ENCODE results near the gene C11orf16. TPM values are rescaled to one million over a fixed set of nuclear protein-coding genes. Genes with fewer than 3 reads are reported as not detected.
A peak's percentile ranks its signal among the peaks of the same experiment; 100 is the strongest.

Gene C11orf16
- total RNA-seq, 1 donor from 2014 or later = not detected

DNA sequence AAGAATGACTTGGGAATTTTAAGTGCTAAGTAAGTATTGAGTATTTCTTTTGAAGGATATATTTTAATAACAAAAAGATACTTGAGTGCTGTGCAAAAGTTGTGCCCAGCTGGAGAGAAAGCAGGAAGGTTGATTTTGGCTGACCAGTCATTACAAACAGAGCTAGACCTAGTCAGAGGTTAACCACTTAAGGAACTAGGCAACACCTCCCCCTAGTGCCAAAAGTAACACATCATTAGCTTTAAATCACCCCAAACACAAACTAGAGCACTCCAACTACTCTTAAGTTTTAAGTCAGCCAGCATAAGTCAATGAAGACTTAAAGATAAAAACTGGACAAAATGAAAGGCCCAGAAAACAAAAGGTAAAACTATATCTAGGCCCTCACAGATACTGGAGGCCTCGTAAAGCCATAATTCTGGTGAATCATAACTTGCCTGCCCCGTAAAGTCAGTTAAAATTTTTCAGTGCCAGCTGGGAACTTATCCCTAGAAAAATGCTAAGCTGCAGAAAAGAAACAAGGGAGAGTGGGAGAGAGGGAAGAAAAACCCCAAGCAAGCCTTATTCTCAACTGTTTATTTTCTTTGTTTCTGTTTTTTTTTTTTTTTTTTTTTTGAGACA is 26.9 kb upstream of the C11orf16 start:
- H3K27me3 ChIP-seq (ENCODE audit: control insufficient read depth, insufficient read depth, low read length) = no peaks in the 10 kb centered on the region
- TF ChIP-seq, protein P1, sequence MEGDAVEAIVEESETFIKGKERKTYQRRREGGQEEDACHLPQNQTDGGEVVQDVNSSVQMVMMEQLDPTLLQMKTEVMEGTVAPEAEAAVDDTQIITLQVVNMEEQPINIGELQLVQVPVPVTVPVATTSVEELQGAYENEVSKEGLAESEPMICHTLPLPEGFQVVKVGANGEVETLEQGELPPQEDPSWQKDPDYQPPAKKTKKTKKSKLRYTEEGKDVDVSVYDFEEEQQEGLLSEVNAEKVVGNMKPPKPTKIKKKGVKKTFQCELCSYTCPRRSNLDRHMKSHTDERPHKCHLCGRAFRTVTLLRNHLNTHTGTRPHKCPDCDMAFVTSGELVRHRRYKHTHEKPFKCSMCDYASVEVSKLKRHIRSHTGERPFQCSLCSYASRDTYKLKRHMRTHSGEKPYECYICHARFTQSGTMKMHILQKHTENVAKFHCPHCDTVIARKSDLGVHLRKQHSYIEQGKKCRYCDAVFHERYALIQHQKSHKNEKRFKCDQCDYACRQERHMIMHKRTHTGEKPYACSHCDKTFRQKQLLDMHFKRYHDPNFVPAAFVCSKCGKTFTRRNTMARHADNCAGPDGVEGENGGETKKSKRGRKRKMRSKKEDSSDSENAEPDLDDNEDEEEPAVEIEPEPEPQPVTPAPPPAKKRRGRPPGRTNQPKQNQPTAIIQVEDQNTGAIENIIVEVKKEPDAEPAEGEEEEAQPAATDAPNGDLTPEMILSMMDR (IDR thresholded peaks at IDR 0.05; ENCODE audit: insufficient read depth, low read length, severe bottlenecking) = peak; percentile 76
- peaks cover 6% of the 10 kb centered on the region for H3K36me3 ChIP-seq (ENCODE audit: control insufficient read depth, insufficient read depth, low read length)
- FAIRE-seq (no peak), DNase-seq (ENCODE audit: low read depth) (peak; percentile 79)
- H3K4me3 ChIP-seq (ENCODE audit: low read depth, low read length) = no peak overlapping the region

DNA sequence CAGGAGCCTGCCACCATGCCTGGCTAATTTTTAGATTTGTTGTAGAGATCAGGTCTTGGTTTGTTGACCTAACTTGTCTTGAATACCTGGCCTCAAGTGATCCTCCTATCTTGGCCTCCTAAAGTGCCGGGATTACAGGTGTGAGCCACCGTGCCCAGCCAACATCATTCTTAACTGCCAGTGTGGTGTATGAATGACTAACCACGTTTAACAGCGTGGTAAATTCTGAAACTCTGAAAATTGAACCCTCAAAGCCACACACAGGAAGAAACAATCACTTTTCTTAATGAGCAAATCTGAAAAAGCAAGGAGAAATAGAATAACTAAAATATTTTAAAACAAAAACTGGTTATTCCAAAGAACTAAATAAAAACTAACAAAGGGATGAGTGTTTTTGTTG is 24.1 kb upstream of the C11orf16 start:
- H3K27me3 ChIP-seq (ENCODE audit: control insufficient read depth, insufficient read depth, low read length) = no peaks in the 10 kb centered on the region
- H3K36me3 ChIP-seq (ENCODE audit: control insufficient read depth, insufficient read depth, low read length) = peaks cover 9% of the 10 kb centered on the region
- DNase-seq (ENCODE audit: low read depth) (no peak), FAIRE-seq (no peak)
- H3K4me3 ChIP-seq (ENCODE audit: low read depth, low read length) = no peak overlapping the region
- TF ChIP-seq, protein P1 (IDR thresholded peaks at IDR 0.05; ENCODE audit: insufficient read depth, low read length, severe bottlenecking) = no peak

DNA sequence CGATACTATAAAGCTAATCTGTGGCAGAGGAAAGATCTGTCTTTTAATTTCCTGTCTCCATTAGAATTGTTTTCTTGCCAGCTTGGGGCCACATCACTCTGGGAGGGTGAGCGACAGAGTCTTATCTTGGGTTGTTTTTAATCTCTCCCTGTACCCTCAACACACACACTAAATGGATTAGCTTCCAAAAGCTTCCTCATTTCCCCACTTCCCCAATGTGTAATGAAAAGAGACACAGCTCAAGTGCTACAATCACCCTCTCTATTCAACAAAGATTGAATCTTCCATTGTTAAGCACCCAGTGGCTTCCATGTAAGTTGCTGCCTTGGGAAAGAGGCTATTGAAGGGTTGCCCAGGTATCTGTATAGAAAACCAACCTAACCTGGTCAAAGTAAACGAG is 16.1 kb upstream of the C11orf16 start:
- FAIRE-seq (no peak), DNase-seq (ENCODE audit: low read depth) (no peak)
- Histone ChIP-seq H3K36me3 (ENCODE audit: control insufficient read depth, insufficient read depth, low read length) (peaks cover 9% of the 10 kb centered on the region), H3K27me3 (ENCODE audit: control insufficient read depth, insufficient read depth, low read length) (no peaks in the 10 kb centered on the region), H3K4me3 (ENCODE audit: low read depth, low read length) (no peak overlapping the region)
- TF ChIP-seq, protein P1 (IDR thresholded peaks at IDR 0.05; ENCODE audit: insufficient read depth, low read length, severe bottlenecking) = no peak

DNA sequence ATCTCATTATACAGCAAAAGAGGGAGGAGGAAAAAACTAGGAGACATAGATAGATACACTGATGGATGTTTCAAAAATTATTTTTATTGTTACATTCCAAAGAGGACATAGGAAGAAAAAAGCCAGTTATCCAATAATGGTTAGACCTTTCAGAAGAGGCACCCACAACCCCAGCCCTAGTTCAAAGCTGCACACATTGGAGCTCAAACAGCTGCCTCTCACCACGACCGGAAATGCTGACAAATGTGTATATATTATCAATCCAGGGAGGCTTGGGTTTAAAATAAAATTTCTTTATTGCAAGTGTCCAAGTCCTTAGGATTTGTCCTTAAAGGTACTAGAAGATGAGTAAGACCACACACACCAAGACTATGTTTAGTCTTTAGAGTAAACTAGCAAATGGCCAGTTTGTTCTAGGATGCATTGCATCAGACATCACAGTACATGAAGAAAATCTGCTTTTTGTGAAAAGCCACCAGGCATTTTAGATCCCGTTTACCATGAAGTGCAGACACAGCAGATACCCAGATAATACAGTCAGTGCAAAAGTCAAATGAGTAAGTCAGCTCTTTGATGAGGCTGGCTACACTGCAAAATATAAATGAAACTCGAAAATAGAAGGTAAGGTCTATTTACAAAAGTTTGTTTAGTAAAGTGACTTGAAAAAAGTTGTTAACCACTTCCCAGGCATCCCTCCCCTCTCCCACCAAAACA is 14.6 kb upstream of the C11orf16 start:
- Histone ChIP-seq H3K4me3 (ENCODE audit: low read depth, low read length) (no peak overlapping the region), H3K27me3 (ENCODE audit: control insufficient read depth, insufficient read depth, low read length) (no peaks in the 10 kb centered on the region), H3K36me3 (ENCODE audit: control insufficient read depth, insufficient read depth, low read length) (peaks cover 6% of the 10 kb centered on the region)
- FAIRE-seq (no peak), DNase-seq (ENCODE audit: low read depth) (no peak)
- TF ChIP-seq, protein P1 (IDR thresholded peaks at IDR 0.05; ENCODE audit: insufficient read depth, low read length, severe bottlenecking) = no peak

DNA sequence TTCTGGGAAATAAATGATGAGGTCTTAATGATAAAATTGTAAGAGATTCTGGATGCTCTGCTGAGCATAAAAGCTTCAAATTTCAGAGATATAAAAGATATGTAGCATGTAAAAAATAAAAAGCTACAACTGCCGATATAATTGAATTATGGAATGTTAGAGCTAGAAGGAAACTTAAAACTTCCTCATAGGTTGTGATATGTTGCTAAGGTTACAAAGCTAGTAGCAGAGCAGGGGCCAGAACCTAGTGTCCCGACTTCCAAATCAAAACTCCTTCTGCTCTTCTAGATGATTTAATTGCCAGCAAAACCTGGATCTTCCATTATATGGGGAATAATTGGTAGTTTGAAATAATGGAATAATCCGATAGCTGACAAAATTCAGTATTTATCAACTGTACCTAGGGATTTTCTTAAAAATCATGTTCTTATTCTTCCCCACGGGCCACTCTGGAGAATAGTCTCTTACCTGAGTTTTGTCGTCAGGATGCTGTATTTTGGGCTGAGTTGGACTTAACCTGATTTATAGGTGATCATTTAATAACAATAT is 9.8 kb upstream of the C11orf16 start, which contains the start of gene ASCL3:
ASCL3 (minus strand) TSS at position 499 of the 549 bp plus-strand sequence. CDS start 4,855 bp downstream, outside the sequence.
- FAIRE-seq (no peak), DNase-seq (ENCODE audit: low read depth) (no peak)
- TF ChIP-seq, protein P1 (IDR thresholded peaks at IDR 0.05; ENCODE audit: insufficient read depth, low read length, severe bottlenecking) = no peak
- H3K4me3 ChIP-seq (ENCODE audit: low read depth, low read length) = no peak within 1 kb of the TSS
- no peaks in the 10 kb centered on the region for H3K36me3 ChIP-seq (ENCODE audit: control insufficient read depth, insufficient read depth, low read length)
- H3K27me3 ChIP-seq (ENCODE audit: control insufficient read depth, insufficient read depth, low read length) = no peaks in the 10 kb centered on the region
